Measurements from ENCODE around the gene PCDH12.

DNA sequence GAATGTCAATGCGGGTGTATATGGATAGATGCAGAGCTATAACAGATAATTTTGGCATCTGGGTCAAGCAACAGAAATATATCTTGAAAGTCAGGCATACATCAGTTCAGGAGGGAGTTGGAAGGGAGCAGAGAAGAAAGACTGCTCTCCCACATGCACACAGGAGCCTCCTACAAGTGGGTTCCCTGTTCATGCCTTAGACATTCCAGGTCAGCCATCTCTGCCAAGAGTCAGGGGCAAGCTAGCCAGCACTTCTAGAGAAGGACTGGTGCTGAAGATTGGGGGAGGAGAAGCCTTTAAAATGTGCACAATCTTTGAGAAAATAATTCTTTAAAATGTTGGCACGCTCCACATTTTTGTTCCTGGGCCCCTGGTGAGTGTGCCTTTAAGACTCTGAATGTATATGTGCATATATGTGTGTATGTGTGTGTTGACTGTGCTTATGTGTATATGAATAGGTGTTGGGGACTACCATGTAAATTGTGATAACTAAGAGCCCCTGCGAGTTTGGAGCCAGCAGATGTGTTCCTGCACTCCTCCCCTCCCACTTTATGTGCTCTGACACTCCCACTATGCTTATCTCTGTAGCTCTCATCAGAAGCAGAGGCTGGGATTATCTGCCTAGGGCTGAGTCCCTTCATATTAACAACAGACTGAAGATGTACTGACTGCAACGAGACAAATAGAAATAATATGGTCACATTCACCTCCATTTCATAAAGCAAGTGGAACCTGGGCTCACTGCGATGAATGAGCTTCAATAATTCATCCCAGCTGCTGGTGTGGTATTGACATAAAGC is 55.8 kb downstream of the PCDH12 start:
- peak; percentile 89 for TF ChIP-seq GATA2 (IDR thresholded peaks at IDR 0.05; ENCODE audit: low read depth, low read length)
- peak; percentile 68; the same call in 1 of the 2 replicates for TF ChIP-seq GATA3 (IDR thresholded peaks at IDR 0.05; ENCODE audit: low read depth, low read length)

Measured in SH-SY5Y (cell line).